BE2C (cell line): ENCODE results near the gene MEPCE.

Experiments
- DNase-seq: peaks from one replicate; pipeline ENCODE4 v3.0.0-alpha.2; 2020
- H3K27me3 ChIP-seq: fragments of 250-450 bp; sonication (Bioruptor Pico); 2 replicates; pipeline ENCODE4 v1.5.1; 2020; ENCODE audit warnings: mild to moderate bottlenecking
- H3K36me3 ChIP-seq: fragments of 250-450 bp; sonication (Bioruptor Pico); 2 replicates; pipeline ENCODE4 v1.5.1; 2020; ENCODE audit warnings: mild to moderate bottlenecking
- H3K4me1 ChIP-seq: fragments of 250-450 bp; sonication (Bioruptor Pico); 2 replicates; pipeline ENCODE4 v1.5.1; 2020
- H3K4me3 ChIP-seq: 2 replicates; pipeline ENCODE4 v1.5.1; 2011; ENCODE audit warnings: low read depth, low read length
- H3K9me3 ChIP-seq: fragments of 250-450 bp; sonication (Bioruptor Pico); 2 replicates; pipeline ENCODE4 v1.5.1; 2020
- CTCF ChIP-seq: IDR thresholded peaks from 2 replicates; pipeline ENCODE4 v1.5.1; 2012; ENCODE audit warnings: mild to moderate bottlenecking, low read depth, low read length

Gene MEPCE

GRCh38 chr7:100472121-100472851 is 42.7 kb downstream of the MEPCE start:
- Histone ChIP-seq H3K4me3 (no peak overlapping the region), H3K9me3 (no peaks in the 10 kb centered on the region), H3K4me1 (peaks cover 8% of the 10 kb centered on the region), H3K36me3 (peaks cover 17% of the 10 kb centered on the region), H3K27me3 (no peaks in the 10 kb centered on the region)
- TF ChIP-seq CTCF = no peak
- DNase-seq = no peak

- Histone ChIP-seq H3K4me3 (no peak overlapping the region), H3K4me1 (peaks cover 8% of the 10 kb centered on the region), H3K36me3 (peaks cover 19% of the 10 kb centered on the region), H3K27me3 (no peaks in the 10 kb centered on the region), H3K9me3 (no peaks in the 10 kb centered on the region)
- DNase-seq = peak; percentile 59
- TF ChIP-seq CTCF = no peak
Measured at GRCh38 chr7:100472854-100473499, 43.3 kb downstream of the MEPCE start.

- Histone ChIP-seq H3K27me3 (no peaks in the 10 kb centered on the region), H3K9me3 (no peaks in the 10 kb centered on the region), H3K4me3 (no peak overlapping the region; the same call in 1 of the 2 replicates), H3K4me1 (peaks cover 4% of the 10 kb centered on the region), H3K36me3 (peaks cover 19% of the 10 kb centered on the region)
- no peak for TF ChIP-seq CTCF
- no peak for DNase-seq
Measured at GRCh38 chr7:100475549-100475948, 45.9 kb downstream of the MEPCE start.

- H3K9me3 ChIP-seq = no peaks in the 10 kb centered on the region
- DNase-seq = no peak
- no peaks in the 10 kb centered on the region for H3K27me3 ChIP-seq
- peaks cover 4% of the 10 kb centered on the region for H3K4me1 ChIP-seq
- no peak for TF ChIP-seq CTCF
- peak overlapping the region; percentile 91 for H3K4me3 ChIP-seq
- peaks cover 19% of the 10 kb centered on the region for H3K36me3 ChIP-seq
Measured at GRCh38 chr7:100476101-100476780, 46.6 kb downstream of the MEPCE start.

GRCh38 chr7:100476903-100477870 is 47.6 kb downstream of the MEPCE start:
- Histone ChIP-seq H3K4me1 (peaks cover 4% of the 10 kb centered on the region), H3K9me3 (no peaks in the 10 kb centered on the region), H3K27me3 (no peaks in the 10 kb centered on the region), H3K4me3 (peak overlapping the region; percentile 91), H3K36me3 (peaks cover 13% of the 10 kb centered on the region)
- peak; percentile 16; the same call in 1 of the 2 replicates for TF ChIP-seq CTCF
- peak; percentile 51 for DNase-seq
